ENCODE results near the gene LRRC8D.

The LRRC8D gene

GRCh38 chr1:89807983-89808382 is 12.8 kb upstream of the LRRC8D start:
- DNase-seq = no peak

- peak; percentile 56 for DNase-seq
Measured at GRCh38 chr1:89808441-89809117, 12.3 kb upstream of the LRRC8D start.

- peak; percentile 19 for DNase-seq
Measured at GRCh38 chr1:89809556-89809955, 11.3 kb upstream of the LRRC8D start.

- no peak for DNase-seq
Measured at GRCh38 chr1:89810302-89810701, 10.5 kb upstream of the LRRC8D start.

GRCh38 chr1:89810880-89811279 is 10.0 kb upstream of the LRRC8D start:
- DNase-seq = no peak

- DNase-seq = peak; percentile 18
Measured at GRCh38 chr1:89812992-89813391, 7.8 kb upstream of the LRRC8D start.

GRCh38 chr1:89815040-89815439 is 5.8 kb upstream of the LRRC8D start:
- no peak for DNase-seq

GRCh38 chr1:89815611-89816010 is 5.2 kb upstream of the LRRC8D start:
- DNase-seq = no peak

GRCh38 chr1:89816366-89816765 is 4.5 kb upstream of the LRRC8D start:
- no peak for DNase-seq

- no peak for DNase-seq
Measured at GRCh38 chr1:89821322-89822108, 683 bp downstream of the LRRC8D start.

GRCh38 chr1:89822109-89822962 is 1.5 kb downstream of the LRRC8D start:
- DNase-seq = no peak

GRCh38 chr1:89822999-89823628 is 2.3 kb downstream of the LRRC8D start:
- DNase-seq = peak; percentile 52

- no peak for DNase-seq
Measured at GRCh38 chr1:89823679-89824292, 3.0 kb downstream of the LRRC8D start.

- no peak for DNase-seq
Measured at GRCh38 chr1:89826594-89826993, 5.8 kb downstream of the LRRC8D start.

GRCh38 chr1:89827330-89827729 is 6.5 kb downstream of the LRRC8D start:
- DNase-seq = no peak

- DNase-seq = no peak
Measured at GRCh38 chr1:89827902-89828301, 7.1 kb downstream of the LRRC8D start.

- DNase-seq = no peak
Measured at GRCh38 chr1:89829186-89829585, 8.4 kb downstream of the LRRC8D start.

GRCh38 chr1:89831462-89832120 is 10.8 kb downstream of the LRRC8D start:
- no peak for DNase-seq

GRCh38 chr1:89832496-89833127 is 11.8 kb downstream of the LRRC8D start:
- DNase-seq = peak; percentile 25

- DNase-seq = no peak
Measured at GRCh38 chr1:89833183-89834082, 12.6 kb downstream of the LRRC8D start.

Measured in fibroblast of upper back skin (primary cell).